Sigmoid colon (tissue), 4 donors: ENCODE results near the gene MAD1L1.

Source experiments
- EP300 ChIP-seq, 4 donors: sonication (generic); formaldehyde crosslinking; IDR thresholded peaks; one replicate each; pipeline ENCODE4 v1.6.1; 2017; ENCODE audit warnings: antibody characterized with exemption in 4 of 4
- POLR2A ChIP-seq, 2 donors: fragments of 450-650 bp; IDR thresholded peaks; one replicate each; pipeline ENCODE4 v1.6.1; 2016; ENCODE audit warnings: antibody characterized with exemption in 2 of 2, mild to moderate bottlenecking in 2 of 2, moderate library complexity in 2 of 2
- POLR2AphosphoS5 ChIP-seq, 4 donors: sonication (generic); formaldehyde crosslinking; IDR thresholded peaks; one replicate each; pipeline ENCODE4 v1.6.1; 2017; ENCODE audit warnings: antibody characterized with exemption in 4 of 4
- TF ChIP-seq, protein P1 (sequence below), 4 experiments: fragments of 450-650 bp in 3 of 4; fragments of 200-600 bp in 1 of 4; IDR thresholded peaks; one replicate each; pipeline ENCODE4 v1.5.1; 2016 to 2019; ENCODE audit warnings: antibody characterized with exemption in 4 of 4, mild to moderate bottlenecking in 3 of 4, moderate library complexity in 2 of 4

DNA sequence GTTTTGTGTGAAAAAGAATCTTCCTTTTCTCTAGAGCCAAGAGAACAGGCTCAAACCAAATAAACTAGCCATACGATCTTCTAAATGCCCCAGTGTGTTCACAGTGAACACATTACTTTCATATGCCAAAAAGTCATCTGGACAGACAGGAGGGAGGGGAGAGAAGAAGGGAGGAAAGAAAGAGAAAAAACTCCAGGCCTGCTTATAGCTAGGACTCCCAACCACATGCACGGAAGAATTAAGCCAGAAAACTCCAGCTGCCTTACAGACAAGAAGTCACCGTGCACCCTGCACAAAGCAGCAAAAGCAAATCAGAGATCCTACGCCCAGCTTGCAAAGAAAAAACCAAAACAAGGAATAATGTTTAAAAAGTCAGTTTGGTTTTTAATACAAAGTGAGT lies 47.2 kb upstream of the MAD1L1 start:
- TF ChIP-seq, protein P1, sequence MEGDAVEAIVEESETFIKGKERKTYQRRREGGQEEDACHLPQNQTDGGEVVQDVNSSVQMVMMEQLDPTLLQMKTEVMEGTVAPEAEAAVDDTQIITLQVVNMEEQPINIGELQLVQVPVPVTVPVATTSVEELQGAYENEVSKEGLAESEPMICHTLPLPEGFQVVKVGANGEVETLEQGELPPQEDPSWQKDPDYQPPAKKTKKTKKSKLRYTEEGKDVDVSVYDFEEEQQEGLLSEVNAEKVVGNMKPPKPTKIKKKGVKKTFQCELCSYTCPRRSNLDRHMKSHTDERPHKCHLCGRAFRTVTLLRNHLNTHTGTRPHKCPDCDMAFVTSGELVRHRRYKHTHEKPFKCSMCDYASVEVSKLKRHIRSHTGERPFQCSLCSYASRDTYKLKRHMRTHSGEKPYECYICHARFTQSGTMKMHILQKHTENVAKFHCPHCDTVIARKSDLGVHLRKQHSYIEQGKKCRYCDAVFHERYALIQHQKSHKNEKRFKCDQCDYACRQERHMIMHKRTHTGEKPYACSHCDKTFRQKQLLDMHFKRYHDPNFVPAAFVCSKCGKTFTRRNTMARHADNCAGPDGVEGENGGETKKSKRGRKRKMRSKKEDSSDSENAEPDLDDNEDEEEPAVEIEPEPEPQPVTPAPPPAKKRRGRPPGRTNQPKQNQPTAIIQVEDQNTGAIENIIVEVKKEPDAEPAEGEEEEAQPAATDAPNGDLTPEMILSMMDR (IDR thresholded peaks at IDR 0.05): no peak
- TF ChIP-seq POLR2A (IDR thresholded peaks at IDR 0.05) (no peak), POLR2AphosphoS5 (IDR thresholded peaks at IDR 0.05) (no peak), EP300 (IDR thresholded peaks at IDR 0.05) (no peak)
